OCI-LY1 (cell line): ENCODE measurements around the gene NFIA.

Experiments
- CTCF ChIP-seq: fragments of 200-600 bp; sonication (generic), shearing (Covaris generic); IDR thresholded peaks from 2 replicates; pipeline ENCODE4 v1.5.1; 2017; ENCODE audit warnings: mild to moderate bottlenecking, antibody characterized with exemption, low read length, moderate library complexity, mixed read lengths
- EZH2 ChIP-seq: fragments of 200-600 bp; sonication (generic), shearing (Covaris generic); IDR thresholded peaks from 2 replicates; pipeline ENCODE4 v1.8.0; 2017; ENCODE audit warnings: borderline replicate concordance, mixed run types, mild to moderate bottlenecking, antibody characterized with exemption, low read length, moderate library complexity, mixed read lengths

DNA sequence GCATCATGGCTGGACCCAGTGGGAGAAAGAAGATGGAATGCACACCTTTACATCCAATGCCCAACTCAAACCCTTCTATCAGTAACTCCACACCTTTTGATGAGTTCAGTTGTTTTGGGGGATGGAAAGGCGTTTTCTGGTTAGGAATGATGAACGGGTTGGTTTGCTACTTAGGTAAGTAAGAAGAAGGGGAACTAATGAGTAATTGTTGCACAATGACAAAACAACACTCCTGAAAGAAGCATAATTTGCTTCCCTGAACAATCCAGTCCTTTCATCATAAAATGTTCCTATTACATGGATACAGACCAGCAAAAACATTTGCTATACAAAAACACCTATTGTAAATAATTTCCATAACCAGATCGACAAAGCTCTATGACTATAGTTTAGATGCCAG, 35.9 kb upstream of the NFIA start:
- no peak for TF ChIP-seq CTCF
- TF ChIP-seq EZH2 = no peak
